Skeletal muscle tissue (tissue), 4 donors: ENCODE results near the gene MBNL2. TPM values are rescaled to one million over a fixed set of nuclear protein-coding genes. Genes with fewer than 3 reads are reported as not detected.

Source experiments
- H3K27ac ChIP-seq: one replicate; pipeline ENCODE4 v1.7.0; 2013; ENCODE audit warnings: mild to moderate bottlenecking, low read depth, low read length, inconsistent platforms
- H3K27me3 ChIP-seq, 3 donors: one replicate each; pipeline ENCODE4 v1.7.0; 2013; ENCODE audit warnings: low read length in 3 of 3; ENCODE audit not compliant: control insufficient read depth in 3 of 3, insufficient read depth in 3 of 3
- H3K36me3 ChIP-seq, 3 donors: one replicate each; pipeline ENCODE4 v1.7.0; 2013; ENCODE audit warnings: low read length in 3 of 3; ENCODE audit not compliant: control insufficient read depth in 3 of 3, insufficient read depth in 3 of 3
- H3K4me1 ChIP-seq, 3 donors: one replicate each; pipeline ENCODE4 v1.7.0; 2013; ENCODE audit warnings: low read length in 3 of 3, mild to moderate bottlenecking in 3 of 3; ENCODE audit not compliant: control insufficient read depth in 3 of 3, insufficient read depth in 3 of 3
- H3K4me3 ChIP-seq, 3 donors: one replicate each; pipeline ENCODE4 v1.7.0; 2013; ENCODE audit warnings: low read length in 3 of 3
- H3K9ac ChIP-seq, 3 donors: one replicate each; pipeline ENCODE4 v1.7.0; 2013; ENCODE audit warnings: low read length in 3 of 3, mild to moderate bottlenecking in 3 of 3, moderate library complexity in 2 of 3, low read depth in 1 of 3
- H3K9me3 ChIP-seq, 3 donors: one replicate each; pipeline ENCODE4 v1.7.0; 2013; ENCODE audit warnings: low read length in 3 of 3; ENCODE audit not compliant: control insufficient read depth in 3 of 3
- total RNA-seq: library from RNA; depleted of rRNA; stranded (reverse); fragments of >200 nt; gene quantifications from one replicate; pipeline ENCODE4 v1.2.3, GENCODE V29; 2014
- donor health status: Osteomylitis.

MBNL2 gene
- total RNA-seq, 1 donor from 2014 or later = 30.3 TPM

GRCh38 chr13:97238432-97238831, 16.3 kb downstream of the MBNL2 start:
- no peak overlapping the region for H3K27ac ChIP-seq
- no peak overlapping the region for H3K4me3 ChIP-seq
- no peak overlapping the region for H3K9ac ChIP-seq
- H3K27me3 ChIP-seq = no peaks in the 10 kb centered on the region
- no peaks in the 10 kb centered on the region for H3K36me3 ChIP-seq
- no peaks in the 10 kb centered on the region for H3K9me3 ChIP-seq
- peaks cover 67 to 82% (median 81%) of the 10 kb centered on the region in 3 donors for H3K4me1 ChIP-seq

DNA sequence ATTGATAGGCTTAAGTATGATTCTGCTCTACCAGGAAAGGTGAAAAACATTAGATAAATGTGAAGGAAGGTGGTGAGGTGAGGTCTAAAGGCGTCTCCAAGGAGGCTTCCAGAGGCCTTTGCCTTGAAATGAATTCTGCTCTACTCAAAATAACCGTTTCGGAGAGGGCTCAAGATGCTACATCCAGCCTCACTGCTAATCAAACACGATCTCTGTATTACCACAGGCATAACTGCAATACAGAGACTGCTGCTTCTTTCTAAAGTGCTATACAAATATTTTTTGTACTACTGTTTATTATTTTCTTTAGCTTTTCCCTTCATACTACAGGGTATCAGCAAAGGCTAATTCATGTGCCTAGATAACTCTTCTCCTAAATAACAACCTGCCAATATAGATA, 16.8 kb downstream of the MBNL2 start:
- Histone ChIP-seq H3K4me1 (peaks cover 72 to 86% (median 83%) of the 10 kb centered on the region in 3 donors), H3K27me3 (no peaks in the 10 kb centered on the region), H3K36me3 (no peaks in the 10 kb centered on the region), H3K27ac (no peak overlapping the region), H3K9ac (no peak overlapping the region), H3K4me3 (no peak overlapping the region), H3K9me3 (no peaks in the 10 kb centered on the region)

DNA sequence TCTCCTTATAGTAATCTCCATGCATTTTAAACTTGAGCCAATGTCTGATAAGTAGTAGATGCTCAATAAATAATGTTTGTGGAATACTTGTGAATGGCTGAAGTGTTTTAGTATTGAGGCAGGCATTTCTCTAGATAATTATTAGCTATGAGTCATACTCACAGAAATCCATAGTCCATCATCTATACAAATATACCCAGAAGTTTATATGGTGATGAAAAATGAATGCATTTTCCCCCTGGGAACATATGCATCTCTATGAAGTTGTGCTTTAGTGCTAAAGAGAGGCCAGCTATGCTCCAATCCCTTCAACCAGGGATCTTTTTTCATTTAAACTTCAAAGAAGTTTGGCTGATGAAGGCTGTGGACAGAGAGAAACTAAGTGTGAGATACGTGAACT, 17.2 kb downstream of the MBNL2 start:
- Histone ChIP-seq H3K27ac (no peak overlapping the region), H3K4me1 (peaks cover 76 to 90% (median 83%) of the 10 kb centered on the region in 3 donors), H3K9me3 (no peaks in the 10 kb centered on the region), H3K9ac (no peak overlapping the region), H3K36me3 (no peaks in the 10 kb centered on the region), H3K4me3 (no peak overlapping the region), H3K27me3 (no peaks in the 10 kb centered on the region)

- H3K27ac ChIP-seq = peak overlapping the region; percentile 39
- no peak overlapping the region for H3K9ac ChIP-seq
- H3K27me3 ChIP-seq = no peaks in the 10 kb centered on the region
- H3K4me1 ChIP-seq = peaks cover 82 to 91% (median 83%) of the 10 kb centered on the region in 3 donors
- no peaks in the 10 kb centered on the region for H3K9me3 ChIP-seq
- H3K4me3 ChIP-seq = no peak overlapping the region
- H3K36me3 ChIP-seq = no peaks in the 10 kb centered on the region
These were observed 18.0 kb downstream of the MBNL2 start for GRCh38 chr13:97239943-97240787.

DNA sequence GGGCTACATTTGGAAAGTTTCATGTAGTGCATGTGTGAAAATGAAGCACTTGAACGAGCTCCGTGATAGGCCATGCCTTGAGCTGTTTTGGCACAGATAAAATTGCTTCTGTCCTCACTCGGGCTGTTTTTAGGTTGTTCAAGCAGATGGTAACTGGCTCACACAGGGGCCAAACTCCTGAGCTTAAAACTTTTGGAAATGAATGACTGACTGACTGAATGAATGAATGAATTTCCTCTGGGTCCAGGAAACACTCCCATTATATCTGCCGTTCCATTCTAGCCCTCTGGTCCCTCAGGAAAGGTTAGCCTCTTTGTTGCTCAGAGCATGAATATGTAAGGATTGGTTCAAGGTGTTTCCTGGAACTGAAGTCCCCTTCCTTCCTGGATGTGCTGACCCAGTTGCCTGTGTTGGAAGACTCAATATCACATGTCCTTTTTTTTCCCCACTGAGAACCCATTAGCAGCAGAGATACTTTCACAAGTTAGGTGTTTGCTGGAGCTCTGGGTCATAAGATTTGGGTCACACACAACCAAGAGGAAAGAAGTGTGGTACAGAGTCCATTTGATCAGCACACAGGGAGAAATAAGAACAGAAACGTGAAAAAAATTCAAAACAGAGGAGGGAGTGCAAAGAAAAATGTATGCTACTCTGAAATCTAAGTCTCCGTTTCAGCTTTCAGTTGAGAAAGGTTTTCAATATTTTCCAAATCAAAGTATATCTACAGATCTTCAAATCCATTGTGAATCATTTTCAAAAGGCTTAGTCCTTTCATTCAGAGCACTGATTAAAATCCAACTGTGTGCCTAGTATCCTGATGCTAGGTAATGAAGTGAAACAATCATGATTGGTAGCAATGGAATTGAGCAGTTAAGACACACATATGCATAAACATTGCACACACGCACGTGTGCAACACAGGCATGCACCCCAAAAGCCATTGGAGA, 18.9 kb downstream of the MBNL2 start:
- Histone ChIP-seq H3K4me3 (no peak overlapping the region), H3K27ac (peak overlapping the region; percentile 45), H3K9me3 (no peaks in the 10 kb centered on the region), H3K27me3 (no peaks in the 10 kb centered on the region), H3K4me1 (peaks cover 81 to 87% (median 81%) of the 10 kb centered on the region in 3 donors), H3K36me3 (no peaks in the 10 kb centered on the region), H3K9ac (no peak overlapping the region)

DNA sequence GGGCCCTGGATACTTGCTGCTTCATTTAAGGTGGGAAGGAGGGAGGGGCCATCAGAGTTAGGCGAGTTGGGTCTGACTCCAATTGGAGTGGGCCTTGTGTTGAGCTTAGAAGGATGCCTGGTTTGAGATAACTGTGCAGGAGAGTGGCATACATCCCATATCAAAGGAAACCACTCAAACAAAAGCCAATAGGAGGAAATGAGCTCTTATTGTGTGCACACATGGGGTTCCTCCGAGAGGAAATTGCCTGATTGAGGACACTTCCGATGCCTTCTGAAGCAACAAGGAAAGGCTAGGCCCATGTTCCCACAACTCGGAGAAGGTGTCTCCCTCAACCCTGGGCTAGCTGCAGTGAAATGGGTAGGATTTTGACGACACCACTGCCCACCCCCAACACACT, 19.6 kb downstream of the MBNL2 start:
- Histone ChIP-seq H3K4me1 (peaks cover 81 to 84% (median 81%) of the 10 kb centered on the region in 3 donors), H3K4me3 (no peak overlapping the region), H3K27ac (peak overlapping the region; percentile 45), H3K27me3 (no peaks in the 10 kb centered on the region), H3K9me3 (no peaks in the 10 kb centered on the region), H3K9ac (peak overlapping the region in 1 of 3 donors; percentile 2), H3K36me3 (no peaks in the 10 kb centered on the region)

DNA sequence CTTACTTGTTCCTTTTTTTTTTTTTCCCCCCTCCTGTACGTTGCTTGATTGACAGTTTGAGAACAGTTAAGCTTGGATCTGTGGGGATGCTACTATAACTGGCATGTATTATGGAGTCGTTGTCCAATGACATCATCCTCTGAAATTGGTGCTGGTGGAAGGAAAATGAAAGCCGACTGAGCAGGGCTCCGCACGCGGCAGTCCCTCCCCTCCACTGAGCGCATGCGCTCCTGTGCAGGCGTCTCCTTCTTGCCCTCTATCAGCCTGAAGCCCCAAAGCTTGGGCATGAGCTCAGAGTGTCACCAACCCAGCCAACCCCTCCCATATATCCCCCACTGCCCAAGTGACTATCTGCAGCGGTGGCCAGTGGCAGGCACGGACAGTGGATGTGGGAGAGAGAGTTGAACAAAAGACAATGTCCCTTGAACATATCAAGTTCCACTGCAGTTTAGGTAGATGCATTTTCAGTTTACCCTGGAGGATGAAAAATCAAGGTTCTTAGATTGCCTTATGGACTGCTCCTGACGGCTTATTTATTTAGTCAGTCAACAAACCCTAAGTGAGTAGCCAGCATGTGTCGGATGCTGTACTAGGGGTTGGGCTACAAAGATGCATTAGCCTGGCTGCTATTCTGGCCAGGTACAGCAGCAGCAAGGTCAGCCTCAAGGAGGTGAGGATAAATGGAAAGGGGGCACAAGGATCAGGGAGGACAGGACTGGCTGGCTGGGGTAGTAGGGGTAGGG, 20.8 kb downstream of the MBNL2 start:
- Histone ChIP-seq H3K9ac (peak overlapping the region in 2 of 3 donors; percentile 41 to 44), H3K4me1 (peaks cover 72 to 82% (median 77%) of the 10 kb centered on the region in 3 donors), H3K4me3 (peak overlapping the region; percentile 25 to 64 (median 38))

DNA sequence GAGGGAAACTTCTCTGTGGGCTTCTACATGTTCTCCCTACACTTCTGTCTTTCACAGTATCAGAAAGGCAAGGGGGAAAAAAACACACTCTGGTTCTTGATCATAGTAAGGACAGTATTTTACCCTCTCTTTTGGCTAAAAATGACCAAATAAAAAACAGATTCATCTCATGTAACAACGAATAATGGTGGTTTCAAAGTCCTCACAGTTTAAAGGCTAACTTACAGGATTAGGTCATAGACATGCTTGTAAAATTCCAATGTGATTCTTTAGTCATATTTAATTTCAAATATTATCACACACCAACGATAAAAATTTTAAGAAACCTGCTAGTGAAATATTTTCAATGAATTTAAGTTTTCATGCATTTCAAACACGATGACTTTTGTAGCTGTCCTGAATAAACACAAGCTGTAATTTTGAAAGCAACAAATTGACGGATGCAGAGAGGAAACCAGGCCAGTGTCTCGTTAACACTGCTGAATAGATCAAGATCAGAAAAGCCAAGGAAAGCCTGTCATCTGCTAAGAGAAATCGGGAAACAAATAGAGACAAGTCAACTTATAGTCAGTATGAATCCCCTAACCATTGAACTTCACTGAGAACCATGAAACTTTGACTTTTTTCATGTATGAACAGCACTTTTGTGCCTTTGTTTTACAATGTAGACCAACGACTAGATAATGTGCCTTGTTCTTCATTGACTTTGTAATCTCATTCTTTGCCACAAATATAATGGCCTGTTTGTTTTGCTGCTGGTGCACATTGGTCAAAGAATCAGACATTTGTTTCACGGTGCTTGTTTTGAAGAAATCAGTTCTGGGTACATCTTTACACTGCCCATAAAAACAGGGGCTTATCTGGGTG, 22.0 kb downstream of the MBNL2 start:
- H3K27me3 ChIP-seq = no peaks in the 10 kb centered on the region
- H3K4me3 ChIP-seq = no peak overlapping the region
- H3K9ac ChIP-seq = peak overlapping the region in 1 of 3 donors; percentile 41
- peak overlapping the region; percentile 21 for H3K27ac ChIP-seq
- H3K36me3 ChIP-seq = no peaks in the 10 kb centered on the region
- no peaks in the 10 kb centered on the region for H3K9me3 ChIP-seq
- peaks cover 60 to 80% (median 69%) of the 10 kb centered on the region in 3 donors for H3K4me1 ChIP-seq

More for the DNA sequence above, 20.8 kb downstream of the MBNL2 start:
- Histone ChIP-seq H3K36me3 (no peaks in the 10 kb centered on the region), H3K27ac (peak overlapping the region; percentile 45), H3K9me3 (no peaks in the 10 kb centered on the region), H3K27me3 (no peaks in the 10 kb centered on the region)

GRCh38 chr13:97245011-97245410, 22.9 kb downstream of the MBNL2 start:
- Histone ChIP-seq H3K9me3 (no peaks in the 10 kb centered on the region), H3K27me3 (no peaks in the 10 kb centered on the region), H3K27ac (peak overlapping the region; percentile 28), H3K36me3 (no peaks in the 10 kb centered on the region), H3K9ac (no peak overlapping the region), H3K4me3 (no peak overlapping the region), H3K4me1 (peaks cover 55 to 76% (median 74%) of the 10 kb centered on the region in 3 donors)
